Trophoblast cell (in vitro differentiated cells and primary cell): Measurements from ENCODE around the gene SPTB.

Experiments
- DNase-seq, 2 donors: peaks; one replicate each; pipeline ENCODE4 v3.0.0-alpha.2; 2016
- H2AFZ ChIP-seq: 2 replicates; pipeline ENCODE4 v1.6.1; 2013; ENCODE audit warnings: low read length, moderate library complexity, mild to moderate bottlenecking; ENCODE audit not compliant: insufficient read depth, poor library complexity
- H2AK5ac ChIP-seq: 2 replicates; pipeline ENCODE4 v1.6.1; 2013; ENCODE audit warnings: mild to moderate bottlenecking, low read length
- H2BK120ac ChIP-seq: 2 replicates; pipeline ENCODE4 v1.6.1; 2013; ENCODE audit warnings: low read length, mild to moderate bottlenecking, moderate library complexity; ENCODE audit not compliant: insufficient read depth, poor library complexity
- H2BK12ac ChIP-seq: 2 replicates; pipeline ENCODE4 v1.6.1; 2013; ENCODE audit warnings: mild to moderate bottlenecking, low read length, moderate library complexity
- H2BK5ac ChIP-seq: 2 replicates; pipeline ENCODE4 v1.6.1; 2013; ENCODE audit warnings: low read length, low read depth, moderate library complexity, mild to moderate bottlenecking; ENCODE audit not compliant: poor library complexity
- H3K14ac ChIP-seq: 2 replicates; pipeline ENCODE4 v1.6.1; 2013; ENCODE audit warnings: mild to moderate bottlenecking, low read length
- H3K18ac ChIP-seq: 2 replicates; pipeline ENCODE4 v1.6.1; 2013; ENCODE audit warnings: mild to moderate bottlenecking, low read length
- H3K23ac ChIP-seq: 2 replicates; pipeline ENCODE4 v1.6.1; 2013; ENCODE audit warnings: low read length
- H3K27ac ChIP-seq: 2 replicates; pipeline ENCODE4 v1.5.1; 2013; ENCODE audit warnings: low read depth, mild to moderate bottlenecking, inconsistent platforms, low read length, moderate library complexity
- H3K27me3 ChIP-seq: 2 replicates; pipeline ENCODE4 v1.6.1; 2013; ENCODE audit warnings: inconsistent platforms, mild to moderate bottlenecking, low read length, moderate library complexity; ENCODE audit not compliant: insufficient read depth
- H3K36me3 ChIP-seq, 2 experiments: 1 replicate in 1 of 2; 2 replicates in 1 of 2; pipeline ENCODE4 v1.6.1; 2013; ENCODE audit warnings: low read length in 2 of 2, mild to moderate bottlenecking in 2 of 2, moderate library complexity in 1 of 2; ENCODE audit not compliant: insufficient read depth in 2 of 2, control insufficient read depth in 1 of 2
- H3K4ac ChIP-seq: 2 replicates; pipeline ENCODE4 v1.6.1; 2013; ENCODE audit warnings: low read depth, mild to moderate bottlenecking, low read length, moderate library complexity
- H3K4me1 ChIP-seq, 2 experiments: 1 replicate in 1 of 2; 2 replicates in 1 of 2; pipeline ENCODE4 v1.6.1; 2013; ENCODE audit warnings: low read length in 2 of 2, mild to moderate bottlenecking in 2 of 2, moderate library complexity in 1 of 2; ENCODE audit not compliant: insufficient read depth in 2 of 2, control insufficient read depth in 1 of 2
- H3K4me2 ChIP-seq: 2 replicates; pipeline ENCODE4 v1.6.1; 2013; ENCODE audit warnings: inconsistent platforms, mild to moderate bottlenecking, low read length, moderate library complexity
- H3K4me3 ChIP-seq: 2 replicates; pipeline ENCODE4 v1.5.1; 2013; ENCODE audit warnings: mild to moderate bottlenecking, low read depth, low read length, inconsistent platforms
- H3K79me1 ChIP-seq: one replicate; pipeline ENCODE4 v1.6.1; 2013; ENCODE audit warnings: low read length
- H3K79me2 ChIP-seq: 2 replicates; pipeline ENCODE4 v1.6.1; 2013; ENCODE audit warnings: low read length, mild to moderate bottlenecking; ENCODE audit not compliant: control insufficient read depth, insufficient read depth, poor library complexity
- H3K9ac ChIP-seq: 2 replicates; pipeline ENCODE4 v1.6.1; 2013; ENCODE audit warnings: mild to moderate bottlenecking, low read length
- H3K9me3 ChIP-seq: 2 replicates; pipeline ENCODE4 v1.6.1; 2013; ENCODE audit warnings: low read depth, mild to moderate bottlenecking, control low read depth, inconsistent platforms, low read length; ENCODE audit not compliant: insufficient read depth
- H4K12ac ChIP-seq: 2 replicates; pipeline ENCODE4 v1.6.1; 2013; ENCODE audit warnings: low read depth, mild to moderate bottlenecking, low read length, moderate library complexity
- H4K8ac ChIP-seq: 2 replicates; pipeline ENCODE4 v1.6.1; 2013; ENCODE audit warnings: low read depth, mild to moderate bottlenecking, low read length, moderate library complexity
- H4K91ac ChIP-seq: one replicate; pipeline ENCODE4 v1.6.1; 2013; ENCODE audit warnings: low read depth, mild to moderate bottlenecking, low read length, moderate library complexity
- WGBS: extraction: QIAGEN DNeasy Blood & Tissue Kit; methylation state at CpG from one replicate; pipeline ENCODE4 v1.1.7; 2013; ENCODE audit warnings: missing lambda C conversion rate; ENCODE audit not compliant: insufficient read length, insufficient coverage; ENCODE audit errors: extremely low coverage; 5-methylcytosine and 5-hydroxymethylcytosine counted together

The SPTB gene

DNA sequence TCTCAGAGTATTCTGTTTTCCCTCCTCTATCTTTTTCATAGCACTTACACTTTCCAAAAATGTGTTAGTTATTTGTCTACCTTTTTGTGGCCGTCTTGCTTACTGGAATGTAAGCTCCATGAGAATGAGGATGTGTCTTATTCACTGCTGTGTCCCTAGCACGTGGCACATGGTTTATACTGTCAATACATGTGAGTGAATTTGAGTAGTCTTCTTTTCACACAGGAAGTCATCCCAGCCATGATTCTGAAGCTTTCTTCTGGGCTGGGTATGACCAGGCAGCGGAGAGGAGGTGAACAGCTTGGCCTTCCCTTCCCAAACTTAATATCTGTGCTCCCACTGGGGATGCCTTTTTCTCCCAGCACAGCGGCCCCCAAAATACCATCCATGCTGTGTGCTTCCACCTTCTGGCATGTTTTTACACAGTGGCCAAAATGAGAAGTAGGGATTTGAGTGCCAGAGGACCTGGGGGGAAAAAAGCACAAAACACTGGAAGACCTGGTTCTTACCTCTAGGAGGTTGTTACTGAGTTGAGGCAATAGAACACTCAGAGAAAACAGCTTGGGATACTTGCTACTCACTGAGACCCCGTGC, 165.2 kb downstream of the SPTB start:
- Histone ChIP-seq H2AK5ac (no peak overlapping the region), H3K18ac (peak overlapping the region; percentile 1)
- no CpG with 5 or more reads among the region's 5 CpGs for WGBS

DNA sequence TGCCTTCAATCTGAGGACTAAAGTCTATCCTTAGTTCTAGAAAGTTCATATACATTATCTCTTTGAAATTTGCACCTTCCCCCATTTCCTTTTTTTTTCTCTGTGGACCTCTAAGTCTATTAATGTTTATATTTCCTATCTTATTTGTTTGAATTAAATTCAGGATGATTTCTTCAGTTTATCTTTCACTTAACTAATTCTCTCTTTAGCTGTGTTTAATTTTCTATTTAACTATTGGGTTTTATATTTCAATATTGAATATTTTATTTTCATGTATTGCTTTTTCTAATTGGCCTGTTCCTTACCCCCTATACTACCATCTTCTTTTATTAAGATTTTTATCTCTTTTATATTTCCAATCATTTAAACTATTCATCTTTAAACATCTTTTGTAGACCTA, 166.0 kb downstream of the SPTB start:
- no peak overlapping the region for H3K4me3 ChIP-seq
- H3K27me3 ChIP-seq, result no peaks in the 10 kb centered on the region
- H3K4me1 ChIP-seq, result peaks cover 52 to 55% of the 10 kb centered on the region in 2 experiments
- no peak overlapping the region for H4K8ac ChIP-seq
- H3K4me2 ChIP-seq, result no peak overlapping the region
- H3K9me3 ChIP-seq, result no peaks in the 10 kb centered on the region
- H3K18ac ChIP-seq, result no peak overlapping the region
- no peak overlapping the region for H3K23ac ChIP-seq
- H3K79me2 ChIP-seq, result peaks cover 35% of the 10 kb centered on the region
- H2BK12ac ChIP-seq, result no peak overlapping the region
- H3K14ac ChIP-seq, result no peak overlapping the region
- H2BK5ac ChIP-seq, result no peak overlapping the region
- H3K9ac ChIP-seq, result no peak overlapping the region
- H4K91ac ChIP-seq, result no peak overlapping the region
- H3K79me1 ChIP-seq, result peaks cover 27% of the 10 kb centered on the region
- H3K4ac ChIP-seq, result no peak overlapping the region
- H4K12ac ChIP-seq, result no peak overlapping the region
- no peak for DNase-seq
- no peak overlapping the region for H2AFZ ChIP-seq
- no peak overlapping the region for H2BK120ac ChIP-seq
- H2AK5ac ChIP-seq, result no peak overlapping the region
- peaks cover 2 to 5% of the 10 kb centered on the region in 2 experiments for H3K36me3 ChIP-seq
- H3K27ac ChIP-seq, result no peak overlapping the region

More for the DNA sequence above, 165.2 kb downstream of the SPTB start:
- Histone ChIP-seq H4K12ac (no peak overlapping the region), H3K9ac (no peak overlapping the region), H3K27me3 (no peaks in the 10 kb centered on the region), H2BK5ac (no peak overlapping the region), H3K9me3 (no peaks in the 10 kb centered on the region), H4K8ac (no peak overlapping the region), H3K4me1 (peaks cover 48 to 54% of the 10 kb centered on the region in 2 experiments), H3K4ac (peak overlapping the region; percentile 31), H3K36me3 (peaks cover 5 to 7% of the 10 kb centered on the region in 2 experiments), H3K4me2 (no peak overlapping the region), H2AFZ (no peak overlapping the region), H3K14ac (no peak overlapping the region), H3K27ac (peak overlapping the region; percentile 83), H3K79me2 (peaks cover 31% of the 10 kb centered on the region), H2BK120ac (no peak overlapping the region), H3K23ac (no peak overlapping the region), H3K79me1 (peaks cover 23% of the 10 kb centered on the region), H4K91ac (no peak overlapping the region), H3K4me3 (no peak overlapping the region), H2BK12ac (no peak overlapping the region)
- no peak for DNase-seq

DNA sequence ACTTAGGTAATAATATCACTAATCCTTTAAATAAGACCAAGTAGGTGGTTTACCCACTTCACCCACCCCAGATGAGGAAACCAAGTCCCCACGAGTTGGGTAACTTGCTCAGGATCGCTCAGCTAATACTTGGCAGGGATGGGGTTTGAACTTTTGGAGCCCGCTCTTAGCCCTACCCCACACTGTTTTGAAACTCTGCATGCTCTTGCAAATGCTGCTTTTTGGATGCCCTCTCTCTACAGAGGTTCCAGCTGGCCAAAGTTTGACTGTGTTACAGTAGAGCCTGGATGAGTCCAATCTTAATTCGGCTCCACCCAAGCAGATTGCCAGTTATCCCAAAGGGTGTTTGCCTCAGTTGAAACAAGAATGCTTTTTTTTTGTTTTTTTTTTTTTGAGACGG, 168.7 kb downstream of the SPTB start:
- Histone ChIP-seq H3K27me3 (no peaks in the 10 kb centered on the region), H3K18ac (no peak overlapping the region), H3K9me3 (no peaks in the 10 kb centered on the region), H4K91ac (no peak overlapping the region), H3K4me1 (peaks cover 41 to 52% of the 10 kb centered on the region in 2 experiments), H3K36me3 (peaks cover 0 to 5% of the 10 kb centered on the region in 2 experiments), H3K9ac (no peak overlapping the region), H2BK5ac (no peak overlapping the region), H3K27ac (no peak overlapping the region), H3K23ac (no peak overlapping the region), H3K4me3 (no peak overlapping the region), H3K4me2 (no peak overlapping the region), H3K14ac (no peak overlapping the region), H2AFZ (no peak overlapping the region), H4K8ac (no peak overlapping the region), H3K4ac (peak overlapping the region; percentile 50), H4K12ac (no peak overlapping the region), H2AK5ac (no peak overlapping the region), H2BK120ac (no peak overlapping the region), H2BK12ac (no peak overlapping the region), H3K79me2 (peaks cover 29% of the 10 kb centered on the region), H3K79me1 (peaks cover 27% of the 10 kb centered on the region)
- WGBS, result no CpG with 5 or more reads among the region's 5 CpGs
- DNase-seq, result no peak

DNA sequence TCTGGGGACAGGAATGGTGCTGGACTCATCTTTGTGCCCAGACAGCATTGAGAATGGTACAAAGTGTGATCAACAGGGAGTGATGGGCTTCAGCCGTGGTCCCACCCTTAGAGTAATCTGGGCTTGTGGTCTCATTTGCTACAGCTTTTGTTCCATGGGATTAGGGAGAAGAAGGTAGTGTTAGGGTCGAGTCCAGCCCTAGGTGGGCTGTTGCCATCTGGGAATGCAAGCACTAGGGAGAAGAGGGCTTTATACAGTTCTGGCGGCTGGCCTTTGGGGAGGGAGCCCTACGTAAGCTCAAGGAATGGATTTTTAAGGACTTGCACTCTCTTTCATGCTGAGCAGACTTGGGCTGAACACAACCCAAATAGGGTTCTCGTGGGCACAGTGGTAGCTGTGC, 170.6 kb downstream of the SPTB start:
- H2BK120ac ChIP-seq, result peak overlapping the region; percentile 3
- H2AFZ ChIP-seq, result no peak overlapping the region
- DNase-seq, result no peak
- peak overlapping the region; percentile 10 for H3K18ac ChIP-seq
- H3K23ac ChIP-seq, result no peak overlapping the region
- peak overlapping the region; percentile 22 for H3K14ac ChIP-seq
- no peak overlapping the region for H4K12ac ChIP-seq
- peaks cover 40% of the 10 kb centered on the region for H3K79me2 ChIP-seq
- no peak overlapping the region for H2AK5ac ChIP-seq
- H3K27me3 ChIP-seq, result no peaks in the 10 kb centered on the region
- H3K27ac ChIP-seq, result peak overlapping the region; percentile 0
- peaks cover 37% of the 10 kb centered on the region for H3K79me1 ChIP-seq
- peak overlapping the region; percentile 35 for H3K4ac ChIP-seq
- H3K4me3 ChIP-seq, result no peak overlapping the region
- H3K36me3 ChIP-seq, result peaks cover 0 to 5% of the 10 kb centered on the region in 2 experiments
- peak overlapping the region; percentile 27 for H2BK12ac ChIP-seq
- peaks cover 24 to 38% of the 10 kb centered on the region in 2 experiments for H3K4me1 ChIP-seq
- peak overlapping the region; percentile 1 for H4K91ac ChIP-seq
- H2BK5ac ChIP-seq, result peak overlapping the region; percentile 4
- H3K4me2 ChIP-seq, result peak overlapping the region; percentile 67
- no peak overlapping the region for H4K8ac ChIP-seq
- H3K9ac ChIP-seq, result no peak overlapping the region
- no peaks in the 10 kb centered on the region for H3K9me3 ChIP-seq
- no CpG with 5 or more reads among the region's 5 CpGs for WGBS
